Myometrial cell (primary cell): ENCODE measurements around the gene OR3A3. TPM values are rescaled to one million over a fixed set of nuclear protein-coding genes. Genes with fewer than 3 reads are reported as not detected.

ENCODE experiments used
- total RNA-seq: library from RNA; depleted of rRNA; stranded (reverse); fragments of >200 nt; gene quantifications from 2 replicates; pipeline ENCODE4 v1.2.3, GENCODE V29; 2015

OR3A3 gene
- total RNA-seq: not detected in 2 replicates

DNA sequence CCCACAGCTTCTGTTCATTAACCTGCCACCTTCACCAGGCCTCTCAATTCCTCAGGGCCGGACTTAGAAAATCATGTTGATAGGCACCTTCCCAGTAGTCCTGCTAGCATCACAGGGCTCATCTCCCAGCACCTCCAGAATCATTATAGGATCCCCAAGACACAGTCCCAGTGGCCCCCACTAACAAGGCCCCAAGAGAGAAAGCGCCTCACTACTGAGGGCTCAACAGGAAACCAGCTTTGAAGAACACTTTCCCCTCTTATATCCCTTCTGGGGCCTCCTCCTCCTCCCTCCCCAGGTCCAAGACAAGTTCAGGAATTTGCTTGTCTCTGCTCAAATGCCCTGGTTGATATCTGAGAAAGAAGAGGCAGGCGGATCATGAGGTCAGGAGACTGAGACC lies at the start of gene OR3A3:
Gene OR3A3, plus strand, starts transcription at position 301 of the 400 bp plus-strand sequence.

DNA sequence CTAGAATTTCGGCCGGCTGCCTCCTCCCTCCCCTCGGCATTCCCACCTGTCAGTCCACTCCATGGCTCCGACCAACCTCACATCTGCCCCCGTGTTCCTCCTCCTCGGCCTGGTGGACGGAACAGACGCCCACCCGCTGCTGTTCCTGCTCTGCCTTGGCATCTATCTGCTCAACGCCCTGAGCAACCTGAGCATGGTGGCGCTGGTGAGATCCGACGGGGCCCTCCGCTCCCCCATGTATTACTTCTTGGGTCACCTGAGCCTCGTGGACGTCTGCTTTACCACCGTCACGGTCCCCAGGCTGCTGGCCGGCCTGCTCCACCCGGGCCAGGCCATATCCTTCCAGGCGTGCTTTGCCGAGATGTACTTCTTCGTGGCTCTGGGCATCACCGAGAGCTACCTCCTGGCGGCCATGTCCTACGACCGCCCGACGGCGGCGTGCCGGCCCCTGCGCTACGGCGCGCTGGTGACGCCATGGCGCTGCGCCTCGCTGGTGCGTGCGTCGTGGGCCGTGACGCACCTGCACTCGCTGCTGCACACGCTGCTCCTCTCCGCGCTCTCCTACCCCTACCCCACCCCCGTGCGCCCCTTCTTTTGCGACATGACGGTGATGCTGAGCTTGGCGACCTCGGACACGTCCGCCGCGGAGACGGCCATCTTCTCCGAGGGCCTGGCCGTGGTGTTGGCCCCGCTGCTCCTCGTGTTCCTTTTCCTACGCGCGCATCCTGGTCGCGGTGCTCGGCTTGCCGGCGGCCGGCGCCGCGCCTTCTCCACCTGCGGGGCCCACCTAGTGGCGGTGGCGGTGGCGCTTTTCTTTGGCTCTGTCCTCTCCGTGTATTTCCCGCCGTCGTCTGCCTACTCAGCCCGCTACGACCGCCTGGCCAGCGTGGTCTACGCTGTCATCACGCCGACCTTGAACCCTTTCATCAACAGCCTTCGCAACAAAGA lies 25.0 kb upstream of the OR3A3 start, which contains the start of gene OR3A2:
Gene OR3A2, minus strand, starts transcription at position 440 of the 948 bp plus-strand sequence.

DNA sequence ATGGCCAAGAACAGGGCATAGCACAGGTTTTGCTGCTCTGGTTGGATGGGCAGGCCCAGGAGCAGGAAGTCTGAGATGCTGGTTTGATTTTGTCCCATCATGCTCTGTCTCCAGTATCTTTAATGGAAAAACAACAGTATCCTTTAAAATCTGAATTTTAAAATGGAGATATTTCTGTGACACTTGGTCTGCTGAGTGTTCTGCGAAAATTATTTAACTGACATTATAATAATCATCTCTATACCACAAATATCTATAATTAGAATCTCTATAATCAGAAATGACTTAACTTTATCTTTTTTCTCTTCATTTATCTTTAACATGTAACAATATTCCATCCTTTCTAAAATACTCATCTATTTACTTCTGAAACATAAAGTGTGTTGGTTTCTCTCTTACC lies 12.9 kb upstream of the OR3A3 start, which contains the start of gene OR1E1:
Gene OR1E1, minus strand, starts transcription at position 101 of the 400 bp plus-strand sequence. Its CDS starts 0 bp downstream, at position 101.

DNA sequence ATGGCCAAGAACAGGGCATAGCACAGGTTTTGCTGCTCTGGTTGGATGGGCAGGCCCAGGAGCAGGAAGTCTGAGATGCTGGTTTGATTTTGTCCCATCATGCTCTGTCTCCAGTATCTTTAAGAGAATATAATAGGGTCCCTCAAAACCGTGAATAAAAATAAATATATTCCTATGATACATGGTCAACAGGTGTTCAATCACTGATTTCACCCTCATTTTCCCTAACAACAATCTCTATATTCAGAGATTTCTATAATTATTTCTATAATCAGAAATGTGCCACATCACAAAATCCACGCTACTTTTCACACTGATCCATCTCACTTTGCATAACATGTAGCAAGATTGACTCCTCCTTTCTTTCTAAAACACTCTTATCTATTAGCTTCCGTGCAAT lies 22.6 kb downstream of the OR3A3 start, which contains the start of gene OR1E2:
Gene OR1E2, minus strand, starts transcription at position 101 of the 400 bp plus-strand sequence. Its CDS starts 0 bp downstream, at position 101.

DNA sequence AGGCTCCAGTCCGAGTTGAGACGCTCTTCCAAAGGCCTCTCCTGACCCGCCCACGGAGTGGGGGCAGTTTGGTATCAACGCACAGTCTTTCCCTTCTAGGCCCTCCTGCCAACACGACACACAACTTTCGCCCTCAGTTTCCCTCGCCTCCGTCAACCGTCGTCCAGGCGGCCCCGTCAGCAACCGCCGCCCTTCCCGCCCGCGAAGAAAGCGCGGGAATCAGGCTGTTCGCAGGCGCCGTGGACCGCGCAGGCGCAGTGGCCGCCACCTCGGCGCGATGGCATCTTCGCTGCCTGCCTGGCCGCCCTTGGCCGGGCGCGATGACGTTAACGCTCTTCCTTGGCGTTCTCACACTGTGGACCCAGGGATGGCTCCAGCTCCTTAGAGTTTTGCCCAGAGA lies 60.4 kb downstream of the OR3A3 start, which contains the start of gene SPATA22:
Gene SPATA22, minus strand, starts transcription at position 221 of the 400 bp plus-strand sequence. CDS start 2,494 bp downstream, outside the sequence.

Other genes starting within 250 kb of the OR3A3 start
- gene OR1A2, start 213.9 kb upstream of the OR3A3 start, total RNA-seq: not detected in 2 replicates
- not detected in 2 replicates for gene OR1A1, start 203.7 kb upstream of the OR3A3 start, total RNA-seq
- gene OR3A1, start 113.0 kb upstream of the OR3A3 start, total RNA-seq: not detected in 2 replicates
- not detected in 2 replicates for gene OR3A2, start 25.1 kb upstream of the OR3A3 start, total RNA-seq
- not detected in 2 replicates for gene OR1E1, start 13.0 kb upstream of the OR3A3 start, total RNA-seq
- gene OR1E2, start 22.5 kb downstream of the OR3A3 start, total RNA-seq: not detected in 2 replicates
- gene SPATA22, start 60.4 kb downstream of the OR3A3 start, total RNA-seq: 0.71 TPM in 1 of 2 replicates, not detected in the other
- gene ASPA, start 64.6 kb downstream of the OR3A3 start, total RNA-seq: 1.2 and 1.6 TPM in 2 replicates
- gene TRPV3, start 146.4 kb downstream of the OR3A3 start, total RNA-seq: 0.53 and 6.6 TPM in 2 replicates
- gene TRPV1, start 198.0 kb downstream of the OR3A3 start, total RNA-seq: 0.58 and 1.2 TPM in 2 replicates
- 12.8 and 13.0 TPM in 2 replicates for gene SHPK, start 224.9 kb downstream of the OR3A3 start, total RNA-seq
- 20.0 and 23.9 TPM in 2 replicates for gene CTNS, start 225.4 kb downstream of the OR3A3 start, total RNA-seq